ENCODE results near the gene CALML4.
"Not testable (repeated sequence)": the region's sequence is repeated elsewhere in the genome, so short reads cannot be mapped to it uniquely, and the experiment has no call there.

CALML4 gene

DNA sequence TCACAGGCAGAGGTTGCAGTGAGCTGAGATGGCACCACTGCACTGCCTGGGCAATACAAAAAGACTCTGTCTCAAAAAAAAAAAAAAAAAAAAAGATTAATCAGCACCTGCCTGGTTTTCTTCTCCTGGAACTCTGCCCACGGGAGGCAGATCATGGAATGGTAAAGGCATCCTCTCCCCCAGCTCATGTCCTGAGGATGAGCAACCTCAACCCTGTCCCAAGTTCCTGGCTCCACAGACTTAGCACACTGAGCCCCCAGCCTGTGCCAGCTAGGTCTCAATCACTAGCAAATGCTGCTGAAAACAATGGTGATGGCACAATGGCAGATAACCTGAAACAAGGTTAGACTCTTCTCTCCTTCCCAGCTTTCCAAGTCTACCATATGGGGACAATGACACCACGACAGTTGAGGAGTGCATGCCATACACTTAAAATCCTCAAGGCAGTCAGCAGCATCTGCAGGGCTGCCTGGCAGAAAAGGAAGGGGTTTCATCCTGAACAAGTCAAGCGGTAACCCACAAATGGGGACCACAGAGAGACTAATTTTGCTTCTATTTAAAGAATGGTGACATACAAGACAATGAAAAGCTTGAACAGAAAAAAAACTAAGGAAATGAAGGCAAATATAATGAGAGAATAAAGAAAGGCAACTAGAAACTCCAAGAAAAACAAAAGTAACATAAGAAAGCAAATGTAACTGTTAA, 19.6 kb upstream of the CALML4 start:
- no peak for DNase-seq (ENCODE audit: low read depth in 2 of 2)

DNA sequence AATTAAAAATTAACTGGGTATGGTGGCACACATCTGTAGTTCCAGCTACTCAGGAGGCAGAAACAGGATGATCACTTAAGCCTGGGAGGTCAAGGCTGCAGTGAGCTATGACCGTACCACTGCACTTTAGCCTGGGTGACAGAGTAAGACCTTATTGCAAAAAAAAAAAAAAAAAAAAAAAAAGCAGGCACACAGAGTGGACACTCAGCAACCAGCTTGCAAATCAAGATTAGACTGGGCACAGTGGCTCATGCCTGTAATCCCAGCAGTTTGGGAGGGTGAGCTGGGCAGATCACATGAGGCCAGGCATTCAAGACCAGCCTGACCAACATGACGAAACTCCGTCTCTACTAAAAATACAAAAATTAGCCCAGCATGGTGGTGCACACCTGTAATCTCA, 19.0 kb upstream of the CALML4 start:
- no peak for DNase-seq (ENCODE audit: low read depth in 2 of 2)

DNA sequence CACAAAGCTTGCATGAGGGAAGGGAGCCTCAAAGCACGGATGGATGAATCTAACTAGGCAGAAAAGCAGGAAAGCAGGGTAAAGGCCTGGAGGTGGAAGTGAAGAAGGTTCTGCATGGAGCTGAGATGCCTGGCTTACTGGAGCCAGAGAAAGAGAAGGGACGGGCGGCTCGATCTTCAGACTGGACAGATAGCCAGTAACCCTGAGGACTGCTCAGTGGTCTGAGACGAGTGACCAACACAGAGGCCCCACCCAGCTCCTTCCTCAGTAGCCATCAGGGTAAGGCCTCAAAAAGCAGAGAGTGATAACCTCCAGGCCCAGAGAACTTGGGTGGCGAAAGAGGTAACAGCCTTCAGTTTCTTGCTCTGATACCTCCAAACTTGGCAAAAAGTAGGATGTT, 18.0 kb upstream of the CALML4 start:
- no peak for DNase-seq (ENCODE audit: low read depth in 2 of 2)

DNA sequence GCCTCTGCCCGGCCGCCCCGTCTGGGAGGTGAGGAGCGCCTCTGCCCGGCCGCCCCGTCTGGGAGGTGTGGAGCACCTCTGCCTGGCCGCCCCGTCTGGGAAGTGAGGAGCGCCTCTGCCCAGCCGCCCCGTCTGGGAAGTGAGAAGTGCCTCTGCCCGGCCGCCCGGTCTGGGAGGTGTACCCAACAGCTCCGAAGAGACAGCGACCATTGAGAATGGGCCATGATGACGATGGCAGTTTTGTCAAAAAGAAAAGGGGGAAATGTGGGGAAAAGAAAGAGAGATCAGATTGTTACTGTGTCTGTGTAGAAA, 17.3 kb upstream of the CALML4 start:
- not testable (repeated sequence) for DNase-seq (ENCODE audit: low read depth in 2 of 2)

DNA sequence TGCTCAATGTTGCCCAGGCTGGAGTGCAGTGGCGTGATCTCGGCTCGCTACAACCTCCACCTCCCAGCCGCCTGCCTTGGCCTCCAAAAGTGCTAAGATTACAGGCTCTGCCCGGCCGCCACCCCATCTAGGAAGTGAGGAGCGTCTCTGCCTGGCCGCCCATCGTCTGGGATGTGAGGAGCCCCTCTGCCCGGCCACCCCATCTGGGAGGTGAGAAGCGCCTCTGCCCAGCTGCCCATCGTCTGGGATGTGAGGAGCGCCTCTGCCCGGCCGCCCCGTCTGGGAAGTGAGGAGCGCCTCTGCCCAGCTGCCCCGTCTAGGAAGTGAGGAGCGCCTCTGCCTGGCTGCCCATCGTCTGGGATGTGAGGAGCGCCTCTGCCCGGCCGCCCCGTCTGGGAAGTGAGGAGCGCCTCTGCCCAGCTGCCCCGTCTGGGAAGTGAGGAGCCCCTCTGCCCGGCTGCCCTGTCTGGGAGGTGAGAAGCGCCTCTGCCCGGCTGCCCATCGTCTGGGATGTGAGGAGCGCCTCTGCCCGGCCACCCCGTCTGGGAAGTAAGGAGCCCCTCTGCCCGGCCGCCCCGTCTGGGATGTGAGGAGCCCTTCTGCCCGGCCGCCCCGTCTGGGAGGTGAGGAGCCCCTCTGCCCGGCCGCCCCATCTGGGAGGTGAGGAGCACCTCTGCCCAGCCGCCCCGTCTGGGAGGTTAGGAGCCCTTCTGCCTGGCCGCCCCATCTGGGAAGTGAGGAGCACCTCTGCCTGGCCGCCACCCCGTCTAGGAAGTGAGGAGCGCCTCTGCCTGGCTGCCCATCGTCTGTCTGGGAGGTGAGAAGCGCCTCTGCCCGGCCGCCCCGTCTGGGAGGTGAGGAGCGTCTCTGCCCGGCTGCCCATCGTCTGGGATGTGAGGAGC, 16.6 kb upstream of the CALML4 start:
- DNase-seq (ENCODE audit: low read depth in 2 of 2): not testable (repeated sequence)

DNA sequence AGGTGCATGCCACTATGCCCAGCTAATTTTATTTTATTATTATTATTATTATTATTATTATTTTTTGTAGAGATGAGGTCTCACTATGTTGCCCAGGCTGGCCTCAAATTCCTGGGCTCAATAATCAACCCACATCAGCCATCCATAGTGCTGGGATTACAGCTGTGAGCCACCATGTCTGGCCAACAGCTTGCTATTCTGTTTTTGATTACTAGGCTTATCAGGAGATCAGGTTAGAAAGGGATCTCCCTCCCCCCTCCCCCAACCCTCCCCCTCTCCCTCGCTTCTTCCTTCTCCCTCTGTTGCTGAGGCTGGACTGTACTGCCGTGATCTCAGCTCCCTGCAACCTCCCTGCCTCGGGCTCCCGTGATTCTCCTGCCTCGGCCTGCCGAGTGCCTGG, 15.8 kb upstream of the CALML4 start:
- DNase-seq (ENCODE audit: low read depth in 2 of 2): no peak

DNA sequence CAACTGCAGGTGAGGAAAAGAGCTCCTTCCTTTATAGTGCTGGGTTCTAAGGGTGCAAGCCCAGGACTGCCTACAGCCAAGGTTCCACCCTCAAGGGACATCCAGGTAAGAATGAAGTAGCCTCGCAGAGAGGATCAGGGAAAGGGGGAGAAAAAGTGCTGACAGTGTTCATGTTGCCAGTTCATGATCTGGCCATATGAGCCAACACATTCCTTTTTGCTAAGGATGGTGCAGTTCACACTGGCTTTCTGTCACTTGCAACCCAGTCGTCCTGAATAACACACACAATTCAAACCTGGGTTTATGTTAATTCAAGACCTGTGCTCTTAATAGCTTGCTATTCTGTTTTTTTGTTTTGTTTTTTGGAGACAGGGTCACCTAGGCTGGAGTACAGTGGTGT, 15.4 kb upstream of the CALML4 start:
- no peak for DNase-seq (ENCODE audit: low read depth in 2 of 2)

DNA sequence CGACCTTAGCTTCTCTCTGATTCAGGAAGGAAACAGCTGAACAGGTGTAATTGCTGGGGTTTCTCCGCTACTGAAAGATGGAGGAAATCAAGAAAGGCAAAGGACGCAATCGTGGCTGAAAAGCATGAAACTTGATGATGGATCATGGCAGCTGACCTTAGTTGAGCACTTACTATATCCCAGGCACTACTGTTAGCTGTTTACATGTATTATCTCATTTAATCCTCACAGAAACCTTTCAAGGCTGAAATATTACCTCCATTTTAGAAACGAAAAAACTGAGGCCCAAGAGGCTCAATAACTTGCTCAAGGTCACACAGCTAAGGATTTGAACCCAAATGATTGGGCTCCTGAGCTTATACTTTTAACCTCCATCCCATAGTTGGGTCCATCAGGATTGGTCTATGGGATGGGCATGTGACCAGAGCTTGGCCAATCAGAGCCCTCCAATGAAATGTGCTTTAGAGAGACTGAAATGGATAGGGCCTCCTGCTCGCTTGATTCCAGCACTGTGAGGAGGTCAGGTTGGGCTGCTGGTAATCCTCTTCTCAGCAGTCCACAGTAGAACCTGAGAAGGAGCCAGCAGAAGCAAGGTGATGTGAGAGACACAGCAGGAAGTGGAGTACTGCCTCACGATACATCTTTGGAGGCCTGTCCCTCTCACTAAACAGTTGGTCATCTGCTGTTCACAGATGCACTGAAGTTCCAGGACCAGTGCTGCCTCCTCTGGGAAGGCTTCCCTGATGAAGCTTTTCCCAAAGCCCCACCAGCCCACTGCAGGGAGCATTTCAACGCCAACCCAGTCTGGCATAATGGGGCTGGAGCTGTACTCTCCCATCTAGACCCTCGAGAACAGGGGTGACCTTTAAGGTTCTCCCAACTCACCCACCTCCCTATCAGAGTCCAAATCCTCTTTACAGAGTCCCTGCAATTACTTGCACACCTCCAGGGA, 14.0 kb upstream of the CALML4 start:
- no peak for DNase-seq (ENCODE audit: low read depth in 2 of 2)

DNA sequence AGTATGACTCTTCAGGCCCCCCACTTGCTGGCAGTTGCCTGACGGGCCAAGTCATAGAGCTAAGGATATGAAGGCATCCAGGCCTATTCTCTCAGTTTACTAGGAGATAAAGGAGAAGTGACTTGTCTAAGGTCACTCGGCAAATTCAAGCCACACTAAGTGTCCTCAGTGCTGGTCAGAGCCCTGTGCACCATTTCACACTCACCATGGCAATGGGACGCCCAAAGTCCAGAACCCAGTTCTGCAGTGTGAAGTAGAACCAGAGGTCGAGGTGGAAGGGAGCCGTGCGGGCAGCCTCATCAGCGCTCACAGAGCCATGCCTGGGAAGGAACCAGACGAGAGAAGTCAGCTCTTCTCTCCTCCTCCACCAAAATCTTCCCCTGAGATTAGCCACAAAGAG, 13.2 kb upstream of the CALML4 start:
- no peak for DNase-seq (ENCODE audit: low read depth in 2 of 2)

DNA sequence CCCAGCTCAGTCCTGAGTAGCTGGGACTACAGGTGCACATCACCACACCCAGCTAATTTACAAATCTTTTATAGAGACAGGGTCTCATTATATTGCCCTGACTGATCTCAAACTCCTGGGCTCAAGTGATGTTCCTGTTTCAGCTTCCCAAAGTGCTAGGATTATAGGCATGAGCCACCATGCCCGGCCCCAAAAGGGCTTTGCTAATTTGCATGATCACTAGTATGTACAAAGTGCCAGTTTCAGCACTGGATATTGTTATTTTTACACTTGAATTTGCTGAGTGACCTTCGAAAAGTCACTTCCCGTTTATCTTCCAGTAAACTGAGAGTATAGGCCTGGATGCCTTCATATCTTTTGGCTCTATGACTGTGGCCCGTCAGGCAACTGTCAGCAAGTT, 12.2 kb upstream of the CALML4 start:
- DNase-seq (ENCODE audit: low read depth in 2 of 2): no peak

DNA sequence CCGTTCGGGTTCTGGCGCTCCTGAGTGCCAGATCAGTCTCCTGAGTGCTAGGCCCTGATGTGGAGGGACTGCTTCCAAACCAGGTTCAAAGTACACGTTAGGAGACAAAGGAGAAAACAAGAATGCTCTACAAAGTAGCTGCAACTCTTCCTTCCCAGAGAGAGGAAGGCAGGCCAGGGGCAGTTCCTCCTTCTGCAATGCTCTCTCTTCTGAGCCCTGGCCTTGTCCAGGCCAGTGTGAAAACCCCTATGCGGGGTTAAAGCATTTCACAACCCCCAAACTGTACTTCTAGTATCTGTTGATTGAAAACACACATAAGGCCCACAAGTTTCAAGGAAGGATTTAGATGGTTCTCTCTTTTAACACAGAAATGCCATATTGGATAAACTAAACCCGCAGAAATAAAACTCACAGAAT, 9.7 kb upstream of the CALML4 start:
- no peak for DNase-seq (ENCODE audit: low read depth in 2 of 2)

DNA sequence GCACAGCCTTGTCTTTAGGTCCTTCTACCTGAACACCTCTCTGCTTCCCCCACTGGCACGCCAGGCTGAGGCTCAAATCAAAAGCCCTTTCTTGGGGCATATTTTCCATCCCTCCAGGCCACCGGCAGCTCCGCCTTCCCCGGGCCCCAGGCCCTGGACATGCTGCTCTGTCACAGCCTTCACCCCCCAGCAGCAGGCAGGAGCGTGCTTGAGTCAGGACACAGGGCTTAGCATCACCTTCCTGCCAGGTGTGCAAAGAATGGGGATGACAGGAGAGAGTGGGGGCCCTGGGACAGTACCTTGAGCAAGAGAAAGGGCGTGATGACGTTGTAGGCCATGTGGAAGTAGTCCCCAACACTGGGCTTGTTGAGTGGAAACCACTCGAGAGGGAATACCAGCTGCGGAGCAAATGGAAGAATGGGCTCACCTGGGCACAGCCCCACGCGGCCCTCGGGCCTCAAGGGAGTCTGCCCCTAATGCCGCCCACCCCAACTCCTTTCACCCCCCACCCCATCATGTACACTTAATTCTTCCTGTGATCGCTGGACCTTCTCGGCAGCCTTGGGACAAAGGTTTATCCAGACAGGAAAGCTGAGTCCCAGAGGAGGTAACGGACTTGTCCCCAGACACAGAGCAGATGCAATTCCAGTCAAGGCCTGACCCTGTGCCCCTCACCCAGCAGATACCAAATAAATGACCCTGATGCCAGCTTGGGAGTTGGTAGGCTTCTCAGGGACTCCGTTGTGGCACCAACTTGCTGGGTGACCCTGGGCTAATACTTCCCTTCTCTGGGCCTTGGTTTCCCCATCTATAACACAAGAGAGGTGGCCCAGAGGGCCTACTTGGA, 9.1 kb upstream of the CALML4 start:
- no peak for DNase-seq (ENCODE audit: low read depth in 2 of 2)

DNA sequence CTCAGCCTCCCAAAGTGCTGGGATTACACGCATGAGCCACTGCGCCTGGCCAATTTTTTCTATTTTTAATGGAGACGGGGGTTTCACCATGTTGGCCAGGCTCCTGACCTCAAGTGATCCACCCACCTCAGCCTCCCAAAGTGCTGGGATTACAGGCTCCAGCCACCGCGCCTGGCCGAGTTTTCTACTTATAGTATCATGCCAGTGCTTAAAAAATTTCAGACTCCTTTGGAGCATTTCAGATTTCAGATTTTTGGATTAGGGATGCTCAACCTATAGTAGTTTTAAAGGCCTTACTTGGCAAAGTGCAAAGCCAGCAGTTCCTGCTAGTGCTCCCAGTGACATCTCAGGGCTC, 8.3 kb upstream of the CALML4 start:
- not testable (repeated sequence) for DNase-seq (ENCODE audit: low read depth in 2 of 2)

DNA sequence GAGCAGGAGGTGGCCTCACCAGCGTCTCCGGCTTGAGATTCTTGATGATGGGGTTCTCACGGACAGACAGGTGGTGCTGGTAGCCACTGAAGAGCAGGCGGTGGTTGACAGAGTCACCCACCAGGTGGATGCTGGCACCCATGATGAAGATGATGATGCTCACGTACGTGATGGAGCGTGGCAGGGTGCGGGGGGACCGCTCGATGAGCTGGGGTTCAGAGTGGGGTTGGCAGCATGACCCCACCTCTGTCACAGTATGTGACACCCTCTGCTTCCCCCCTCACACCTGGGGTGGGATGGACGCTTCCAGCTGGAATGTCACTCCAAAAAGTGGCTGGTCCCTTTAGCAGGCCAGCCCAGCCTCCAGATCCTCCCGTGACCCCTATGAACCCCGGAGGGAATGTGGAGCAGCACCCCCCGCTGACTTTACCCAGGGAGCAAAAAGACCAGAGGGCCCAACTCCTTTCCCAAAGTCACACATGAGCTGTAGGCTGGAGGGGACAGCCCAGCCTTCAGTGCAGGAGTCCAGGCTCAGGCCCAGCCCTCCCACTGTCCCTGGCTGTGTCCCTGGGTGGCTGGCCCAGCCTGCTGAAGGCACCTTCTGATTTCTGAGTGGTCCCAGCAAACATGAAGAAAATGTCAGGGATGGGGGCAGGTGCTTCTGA, 6.7 kb upstream of the CALML4 start:
- DNase-seq (ENCODE audit: low read depth in 2 of 2): no peak

DNA sequence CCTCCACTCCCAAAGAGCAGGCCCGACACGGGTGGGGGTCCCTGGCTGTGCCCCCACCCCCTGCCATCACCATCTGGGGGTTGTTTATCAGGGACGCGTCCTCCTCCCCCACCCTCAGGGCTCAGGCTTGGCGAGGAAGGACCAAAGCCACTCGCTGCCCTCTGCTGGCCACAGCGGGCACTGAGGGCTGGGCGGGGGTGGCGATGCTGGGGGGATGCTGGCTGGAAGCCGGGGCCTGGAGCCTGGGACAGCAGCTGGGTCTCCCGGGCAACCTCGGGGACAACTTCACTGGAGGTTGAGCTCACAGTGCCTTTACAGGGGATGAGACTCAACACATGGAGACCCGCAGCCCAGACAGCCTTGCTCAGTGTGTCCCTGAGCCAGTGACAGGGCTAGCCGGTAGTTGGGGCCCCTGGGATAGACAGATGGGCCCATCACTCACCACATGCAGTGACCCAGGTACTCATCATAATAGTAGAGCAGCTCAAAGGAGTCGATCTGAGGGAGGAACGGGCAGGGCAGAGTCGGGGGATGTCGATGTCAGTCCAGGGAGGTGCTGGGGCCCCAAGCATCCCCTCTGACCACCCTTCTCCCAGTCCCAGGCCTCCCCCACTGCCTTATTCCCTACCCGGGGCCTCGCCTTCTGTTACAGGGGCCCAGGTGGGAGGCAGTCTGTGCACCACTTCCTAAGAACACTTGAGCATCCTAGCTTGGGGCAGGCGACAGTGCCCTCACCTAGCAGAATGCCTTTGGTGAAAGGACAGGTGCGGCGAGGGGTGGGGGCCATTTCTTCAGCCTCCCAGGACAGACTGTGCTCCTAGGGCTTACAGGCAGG, 5.9 kb upstream of the CALML4 start:
- DNase-seq (ENCODE audit: low read depth in 2 of 2): no peak

DNA sequence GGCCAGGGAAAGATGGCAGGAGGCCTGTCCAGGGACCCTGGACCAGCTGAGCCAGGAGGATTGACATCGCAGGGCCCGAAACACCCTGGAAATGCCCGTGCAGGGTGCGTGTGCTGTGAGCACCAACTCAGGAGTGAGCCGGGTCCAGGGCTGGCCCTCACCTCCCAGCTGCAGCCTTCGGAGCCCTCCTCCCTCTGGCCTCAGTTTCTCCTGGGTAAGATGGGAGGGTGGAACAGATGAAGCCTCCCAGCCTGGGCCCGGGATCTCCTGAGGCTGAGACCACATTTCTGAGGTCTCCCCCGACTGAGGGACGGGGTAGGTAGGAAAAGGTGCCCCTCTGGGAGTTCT, 5.3 kb upstream of the CALML4 start:
- no peak for DNase-seq (ENCODE audit: low read depth in 2 of 2)

DNA sequence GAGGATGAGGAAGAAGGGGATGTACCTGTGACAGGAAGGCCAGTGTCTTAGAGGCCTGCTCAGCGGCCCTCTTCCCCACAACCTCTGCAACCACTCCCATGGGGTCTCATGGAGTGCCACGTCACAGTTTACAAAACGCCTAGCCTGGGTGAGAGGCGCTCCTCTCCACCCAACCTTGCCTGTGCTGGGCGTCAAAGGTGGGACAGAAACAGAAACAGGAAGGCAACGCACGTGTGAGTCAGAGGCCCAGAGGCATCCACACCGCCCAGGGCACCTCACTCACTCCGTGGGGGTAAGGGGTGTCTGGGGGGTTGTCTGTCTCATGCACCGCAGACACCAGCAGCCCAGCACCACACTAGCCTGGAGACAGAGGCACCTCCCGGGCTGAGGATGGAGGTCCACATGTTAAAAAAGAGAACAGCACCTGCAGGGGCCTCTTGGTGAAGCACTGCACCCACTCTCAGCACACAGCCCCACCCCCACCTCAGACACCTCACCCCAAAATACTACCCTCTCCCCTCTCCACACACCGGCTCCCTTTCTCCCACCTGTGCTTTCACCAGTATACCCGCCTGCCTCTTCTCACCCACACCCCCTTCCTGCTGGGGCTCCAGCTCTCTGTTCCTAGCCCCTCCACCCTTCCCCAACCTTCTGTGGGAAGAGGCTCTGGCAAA, 4.7 kb upstream of the CALML4 start:
- peak in 1 of 2 donors; percentile 16 for DNase-seq (ENCODE audit: low read depth in 2 of 2)

DNA sequence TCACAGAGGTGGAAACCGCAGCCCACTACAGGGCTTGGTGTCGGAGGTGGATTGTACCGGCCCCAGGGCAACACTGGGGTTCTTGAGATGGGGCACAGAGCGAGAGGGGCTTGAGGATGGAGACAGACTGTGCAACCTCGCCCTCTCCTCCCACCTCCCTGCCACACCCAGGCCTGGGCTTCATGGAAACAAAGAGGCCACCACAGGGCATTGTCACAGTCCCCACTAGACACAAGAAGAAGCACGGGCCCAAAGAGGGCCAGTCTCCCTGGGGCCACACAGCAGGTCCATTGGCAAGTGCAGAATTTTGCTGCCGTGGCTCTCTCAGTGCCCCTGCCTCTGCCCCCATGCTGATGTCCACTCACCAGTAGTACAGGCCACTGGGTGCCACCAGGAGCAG, 4.1 kb upstream of the CALML4 start:
- DNase-seq (ENCODE audit: low read depth in 2 of 2): no peak

DNA sequence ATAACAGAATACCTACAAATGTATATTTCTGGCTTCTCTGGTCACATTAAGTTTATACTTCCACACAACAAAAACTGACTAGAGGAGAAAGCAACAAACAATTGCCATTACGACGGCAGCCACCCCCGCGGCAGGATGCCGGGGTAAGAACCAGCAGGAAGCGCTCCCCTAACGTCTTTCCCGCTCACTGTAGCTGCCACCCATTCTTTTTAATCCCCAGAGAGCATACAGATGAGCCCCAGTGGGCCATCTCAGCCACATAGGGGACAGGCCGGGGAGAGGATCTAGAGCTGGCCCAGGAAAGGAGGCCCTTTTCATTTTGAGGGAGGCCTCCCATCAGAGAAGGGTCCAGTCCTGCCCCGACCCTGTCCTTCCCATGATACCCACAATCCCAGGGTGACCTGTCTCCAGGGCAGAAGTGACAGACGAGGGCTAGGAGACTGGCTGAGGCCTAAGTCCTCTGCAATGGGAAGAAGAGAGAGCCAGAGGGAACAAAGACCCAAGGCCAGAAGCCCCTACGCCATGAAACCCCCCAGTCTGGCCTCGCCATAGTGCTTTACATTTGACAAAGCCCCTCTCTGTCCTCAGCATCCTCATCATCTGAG, 3.6 kb upstream of the CALML4 start:
- DNase-seq (ENCODE audit: low read depth in 2 of 2): no peak
